Measurements from ENCODE around the gene CRYBA1.

- TF ChIP-seq CTCF (IDR thresholded peaks at IDR 0.05; ENCODE audit: low read depth, low read length) (no peak), EZH2phosphoT487 (IDR thresholded peaks at IDR 0.05; ENCODE audit: low read depth) (no peak)
Observed at GRCh38 chr17:29210879-29211278, 35.8 kb upstream of the CRYBA1 start.

Data from OCI-LY3 (cell line).